DMS53 treated with DMSO at 0.1 percent for 48 hours (cell line): ENCODE measurements around the gene CHCHD3.
A peak's percentile ranks its signal among the peaks of the same experiment; 100 is the strongest.

Experiments
- DNase-seq: peaks from one replicate; lab custom pipeline; 2025; ENCODE audit not compliant: unreplicated experiment; lab: John Stamatoyannopoulos, UW

Gene CHCHD3

GRCh38 chr7:132782777-132783640 is 298.9 kb downstream of the CHCHD3 start:
- no peak for DNase-seq

- DNase-seq, result no peak
Observed at GRCh38 chr7:132780822-132781221, 301.1 kb downstream of the CHCHD3 start.

DNA sequence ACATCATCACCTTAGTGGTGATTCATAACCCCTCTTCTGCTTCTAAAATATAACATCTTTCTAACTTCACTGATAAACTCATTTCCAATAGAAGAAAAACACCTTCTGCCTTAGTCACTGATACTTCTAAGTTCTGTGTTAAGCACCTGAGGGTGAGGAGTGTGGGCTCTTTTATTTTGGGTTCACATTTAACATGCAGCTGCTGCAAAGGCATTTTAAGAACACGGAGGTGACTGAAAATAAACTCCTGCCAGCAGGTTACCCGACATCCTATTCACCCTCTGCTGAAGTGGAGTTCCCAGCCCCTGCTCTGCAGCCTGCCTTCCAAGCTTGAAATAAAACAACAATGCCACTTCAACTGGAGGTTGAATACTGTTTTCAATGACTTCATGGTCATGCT is 302.7 kb downstream of the CHCHD3 start:
- no peak for DNase-seq

DNA sequence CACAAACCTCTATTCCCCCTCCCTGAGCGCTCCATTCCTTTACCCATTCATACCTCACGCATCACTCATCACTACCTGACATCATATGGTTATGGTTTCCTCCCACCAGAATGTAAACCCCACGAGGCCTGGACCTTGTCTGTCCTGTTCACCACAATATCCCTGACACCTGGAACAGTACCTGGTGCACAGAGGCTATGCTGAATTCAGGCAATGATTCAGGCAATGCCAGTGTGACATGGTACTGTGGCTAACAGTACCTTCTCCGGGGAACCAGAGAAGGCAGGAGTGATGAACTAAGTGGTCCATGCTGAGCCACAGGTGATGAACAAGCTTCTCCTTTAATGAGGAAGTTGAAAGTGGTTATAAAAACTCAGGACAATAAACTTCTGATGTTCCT is 303.1 kb downstream of the CHCHD3 start:
- DNase-seq, result no peak

- DNase-seq, result no peak
Observed at GRCh38 chr7:132777956-132778355, 303.9 kb downstream of the CHCHD3 start.

DNA sequence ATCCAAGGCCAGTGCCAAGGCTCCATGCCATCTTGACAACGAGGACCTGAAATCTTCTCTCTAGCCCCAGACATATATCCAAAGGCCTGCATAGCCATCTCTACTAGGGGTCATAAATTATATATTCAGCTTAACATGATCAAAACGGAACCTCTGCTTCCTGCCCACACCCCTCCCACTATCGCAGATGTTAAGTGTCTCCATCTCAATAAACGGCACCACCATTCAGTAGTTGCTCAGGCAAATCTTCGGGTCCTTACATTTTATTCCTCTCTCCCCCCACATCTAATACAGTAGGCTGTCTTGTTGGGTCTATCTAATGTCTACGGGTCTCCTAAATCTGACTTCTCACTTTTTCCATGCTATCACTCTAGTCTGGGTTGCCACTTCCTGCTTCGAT is 304.5 kb downstream of the CHCHD3 start:
- no peak for DNase-seq

DNA sequence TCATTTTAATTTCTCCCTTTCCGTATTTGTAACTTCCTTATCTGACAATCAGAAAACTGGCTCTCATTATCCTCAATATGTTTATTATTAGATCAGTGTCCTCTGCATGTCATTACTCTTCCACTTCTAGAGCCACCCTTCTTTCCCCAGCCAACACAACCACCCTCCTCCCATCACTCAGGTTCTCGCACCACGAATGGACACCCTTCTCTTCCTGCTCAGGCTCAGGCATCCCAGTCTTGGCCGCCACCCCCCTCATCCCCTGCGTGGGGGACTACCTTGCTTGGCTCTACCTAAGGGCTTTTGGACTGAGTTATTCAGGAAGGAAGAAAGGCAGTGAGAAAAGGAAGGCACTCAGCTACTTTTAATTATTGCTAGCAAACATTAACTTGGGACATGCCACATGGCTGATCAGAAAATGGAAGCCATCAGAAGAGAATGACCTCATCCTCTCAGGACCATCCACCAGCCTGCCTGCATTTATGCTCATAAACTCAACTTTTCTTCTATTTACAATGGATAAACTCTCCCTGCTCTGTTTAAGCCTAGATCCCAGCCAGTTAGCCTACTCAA is 305.8 kb downstream of the CHCHD3 start:
- no peak for DNase-seq

DNA sequence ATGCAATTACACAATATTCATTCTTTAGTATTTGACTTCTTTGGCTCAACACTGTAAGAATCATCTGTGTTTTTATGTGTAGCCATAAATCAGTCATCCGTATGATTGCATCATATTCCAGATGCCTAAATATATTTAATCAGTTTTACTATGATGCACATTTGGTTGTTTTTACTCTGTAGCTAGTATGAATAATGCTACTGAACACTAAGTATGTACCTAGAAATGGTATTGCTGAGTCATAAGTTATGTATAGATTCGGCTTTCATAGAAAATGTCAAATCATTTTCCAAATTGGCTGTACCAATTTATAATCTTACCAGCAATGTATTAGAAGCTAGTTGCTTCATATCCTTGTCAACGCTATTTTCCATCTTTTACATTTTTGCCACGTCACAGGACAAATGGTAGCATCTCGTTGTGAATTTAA is 308.3 kb downstream of the CHCHD3 start:
- DNase-seq, result no peak

- DNase-seq, result no peak
Observed at GRCh38 chr7:132771301-132771730, 310.6 kb downstream of the CHCHD3 start.

- DNase-seq, result no peak
Observed at GRCh38 chr7:132770055-132770454, 311.8 kb downstream of the CHCHD3 start.

DNA sequence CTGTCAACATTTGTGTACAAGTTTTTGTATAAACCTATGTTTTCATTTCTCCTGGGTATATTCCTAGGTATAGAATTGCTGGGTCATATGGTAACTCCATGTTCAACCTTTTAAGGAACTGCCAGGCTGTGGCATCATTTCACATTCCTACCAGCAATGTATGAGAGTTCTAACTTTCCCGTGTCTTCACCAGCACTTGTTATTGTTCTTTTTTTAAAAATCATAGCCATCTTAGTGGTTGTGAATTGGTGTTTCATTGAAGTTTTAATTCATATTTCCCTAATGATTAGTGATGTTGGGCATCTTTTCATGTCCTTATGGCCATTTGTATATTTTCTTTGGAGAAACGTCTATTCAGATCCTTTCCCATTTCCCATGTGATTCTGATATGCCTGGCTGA is 312.6 kb downstream of the CHCHD3 start:
- DNase-seq, result no peak

DNA sequence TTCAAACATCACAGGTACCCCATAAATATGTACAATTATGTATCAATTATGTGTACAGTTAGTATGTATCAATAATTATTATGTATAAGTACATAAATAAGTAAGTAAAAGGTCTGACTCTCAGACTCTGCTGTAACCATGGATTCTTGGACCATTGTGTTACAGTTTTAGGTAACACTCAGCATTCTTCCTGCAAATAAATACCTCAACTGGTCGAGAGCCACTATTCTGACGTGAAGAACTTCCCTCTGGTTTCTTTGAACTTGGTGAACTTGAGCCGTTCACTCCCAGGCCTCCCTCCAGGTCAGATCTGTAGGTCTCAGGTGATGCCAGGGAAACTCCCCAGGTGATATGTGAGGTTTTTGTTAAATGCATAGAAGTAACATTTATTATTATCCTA is 313.8 kb downstream of the CHCHD3 start:
- DNase-seq, result no peak

GRCh38 chr7:132767378-132767777 is 314.5 kb downstream of the CHCHD3 start:
- DNase-seq, result no peak

- DNase-seq, result no peak
Observed at GRCh38 chr7:132766660-132767059, 315.2 kb downstream of the CHCHD3 start.

DNA sequence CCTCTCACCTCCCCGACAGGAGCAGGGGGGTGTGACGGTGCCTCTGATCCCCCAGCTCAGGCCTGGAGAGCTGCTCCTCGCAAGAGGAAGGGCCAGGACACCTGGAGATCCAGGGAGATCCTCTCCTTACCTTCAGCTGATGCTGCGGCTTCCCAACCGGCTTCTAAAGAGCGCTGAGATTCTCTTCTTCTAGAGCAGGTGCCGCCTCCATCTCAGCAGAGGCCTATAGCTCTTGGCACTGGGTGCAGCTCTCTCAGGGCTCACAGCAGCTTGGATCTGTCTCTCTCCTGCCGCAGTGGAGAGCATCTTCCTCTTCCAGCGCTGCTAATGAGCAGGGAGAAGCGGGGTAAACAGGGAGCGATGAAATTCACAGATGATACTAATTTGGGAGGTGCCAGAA is 316.0 kb downstream of the CHCHD3 start:
- DNase-seq, result no peak

GRCh38 chr7:132764762-132765161 is 317.1 kb downstream of the CHCHD3 start:
- DNase-seq, result no peak

- DNase-seq, result no peak
Observed at GRCh38 chr7:132760866-132761265, 321.0 kb downstream of the CHCHD3 start.

DNA sequence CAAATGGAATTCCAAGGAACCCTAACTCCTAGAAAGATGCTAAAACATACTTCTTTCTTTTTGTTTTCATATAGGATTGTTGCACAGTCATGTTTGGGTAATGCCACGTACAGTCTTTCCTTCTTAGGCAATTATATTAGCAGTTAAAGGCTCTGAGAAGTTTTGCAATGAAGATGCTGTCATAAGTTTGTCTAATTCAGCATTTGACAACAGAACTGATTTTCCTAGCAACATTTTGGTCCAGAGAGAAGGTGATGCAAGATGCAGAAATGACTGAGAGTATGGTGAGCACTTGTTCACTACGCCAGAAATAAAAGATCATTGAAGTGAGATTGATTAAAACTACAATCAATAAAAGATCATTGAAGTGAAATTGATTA is 321.7 kb downstream of the CHCHD3 start:
- no peak for DNase-seq

DNA sequence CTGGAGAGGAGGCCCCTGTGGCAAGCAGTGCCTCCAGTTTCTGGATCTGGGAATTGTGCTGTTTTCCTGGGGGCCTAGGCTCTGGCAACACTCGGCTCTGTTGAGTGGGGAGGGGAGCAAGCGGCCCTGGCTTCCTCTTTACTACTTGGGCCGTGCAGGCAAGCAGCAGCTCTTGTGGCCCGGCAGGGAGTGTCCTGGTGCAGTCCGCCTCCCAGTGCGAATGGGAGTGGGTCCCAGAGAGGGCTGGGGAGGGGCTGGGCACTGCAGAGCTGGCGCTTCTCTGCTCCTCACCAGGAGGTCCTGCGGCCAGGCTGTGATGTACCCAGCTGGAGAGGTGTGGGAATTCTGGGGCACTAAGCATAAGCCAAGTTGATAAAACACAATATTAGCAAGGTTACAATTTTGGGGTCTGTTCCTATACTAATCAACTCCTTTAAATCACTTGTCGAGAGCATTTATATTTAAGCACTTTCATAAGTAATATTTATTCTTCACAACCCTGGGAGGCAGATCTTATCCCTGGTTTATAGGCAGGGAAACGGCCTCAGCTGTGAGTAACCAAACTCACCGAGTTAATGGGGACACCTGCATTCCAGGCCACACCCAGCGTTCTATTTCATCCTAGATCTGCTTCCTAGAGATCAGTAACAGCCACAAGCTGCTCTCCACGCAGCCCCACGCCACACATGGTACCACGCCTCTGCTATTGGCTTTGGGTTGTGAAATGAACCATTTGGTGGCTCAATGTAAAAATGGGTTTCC is 322.2 kb downstream of the CHCHD3 start:
- no peak for DNase-seq

DNA sequence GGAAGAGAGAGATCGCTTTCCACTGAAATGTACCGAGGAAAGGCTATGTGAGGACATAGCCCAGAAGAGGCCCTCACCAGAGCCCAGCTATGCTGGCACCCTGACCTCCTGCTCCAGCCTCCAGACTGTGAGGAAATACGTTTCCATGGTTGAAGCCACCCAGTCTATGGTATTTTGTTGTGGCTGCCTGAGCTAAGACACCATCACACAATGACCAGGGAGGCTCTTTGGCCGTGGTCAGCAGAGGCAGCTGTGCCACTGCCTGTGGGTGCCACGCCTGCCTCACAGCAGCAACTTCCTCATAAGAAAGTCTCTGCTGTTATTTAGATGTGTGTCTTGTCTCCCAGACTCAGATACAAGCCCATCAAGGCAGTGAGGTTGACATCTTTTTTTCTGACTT is 322.9 kb downstream of the CHCHD3 start:
- no peak for DNase-seq

GRCh38 chr7:132757783-132758182 is 324.1 kb downstream of the CHCHD3 start:
- DNase-seq, result no peak

DNA sequence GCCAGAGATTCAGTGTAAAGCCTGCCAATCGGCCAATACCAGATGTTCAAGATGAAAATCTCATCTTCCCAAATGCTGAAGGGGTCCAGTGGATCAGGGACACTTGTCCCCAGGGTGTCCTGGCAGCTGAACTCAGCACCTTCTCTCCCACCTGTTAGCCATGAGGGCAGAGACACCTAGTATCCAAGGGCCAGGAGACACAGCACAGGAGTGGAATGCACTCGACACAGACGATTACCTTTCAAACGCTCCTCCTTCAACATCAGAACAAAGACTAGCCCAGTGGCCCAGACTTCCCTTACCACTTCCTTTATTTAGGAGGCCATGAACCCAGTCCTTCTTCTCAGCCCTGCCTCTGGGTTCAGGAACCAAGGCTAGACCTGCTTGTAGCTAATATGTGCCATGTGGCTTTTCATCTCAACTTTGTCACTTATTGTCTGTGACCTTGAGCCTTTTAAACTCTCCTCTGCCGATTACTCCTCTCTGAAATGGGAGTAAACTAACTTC is 325.4 kb downstream of the CHCHD3 start:
- DNase-seq, result peak; percentile 37
